HCT116 (cell line): ENCODE results near the gene ASCL5.

Source experiments
- CEBPB ChIP-seq: IDR thresholded peaks from 2 replicates; pipeline ENCODE4 v1.6.1; 2012; ENCODE audit warnings: low read depth
- EZH2 ChIP-seq: fragments of 200-600 bp; sonication (generic); IDR thresholded peaks from 2 replicates; pipeline ENCODE4 v1.6.1; 2017; ENCODE audit warnings: antibody characterized with exemption, mixed run types
- FOSL1 ChIP-seq: IDR thresholded peaks from 2 replicates; pipeline ENCODE4 v1.6.1; 2012; ENCODE audit warnings: low read depth
- JUND ChIP-seq: IDR thresholded peaks from 2 replicates; pipeline ENCODE4 v1.6.1; 2012
- POLR2A ChIP-seq: IDR thresholded peaks from 2 replicates; pipeline ENCODE4 v1.7.0; 2011; ENCODE audit warnings: borderline replicate concordance; ENCODE audit not compliant: insufficient read depth, insufficient read length; ENCODE audit errors: extremely low read depth
- POLR2AphosphoS5 ChIP-seq: IDR thresholded peaks from 2 replicates; pipeline ENCODE4 v1.6.1; 2011; ENCODE audit warnings: mild to moderate bottlenecking, low read depth, low read length, moderate library complexity
- RAD21 ChIP-seq: IDR thresholded peaks from 2 replicates; pipeline ENCODE4 v1.6.1; 2012; ENCODE audit warnings: low read depth, mild to moderate bottlenecking
- YY1 ChIP-seq: IDR thresholded peaks from 2 replicates; pipeline ENCODE4 v1.6.1; 2011; ENCODE audit warnings: low read length, low read depth, moderate library complexity, mild to moderate bottlenecking; ENCODE audit not compliant: insufficient replicate concordance; ENCODE audit errors: extremely low read depth
- ZNF274 ChIP-seq: fragments of 200-500 bp; sonication (Bioruptor generic); IDR thresholded peaks from 2 replicates; pipeline ENCODE4 v1.6.1; 2014; ENCODE audit warnings: mild to moderate bottlenecking, low read depth, low read length, inconsistent platforms
- TF ChIP-seq, protein P1 (sequence below), 3 experiments: fragments of 200-600 bp in 1 of 3; sonication (generic) in 1 of 3; IDR thresholded peaks in 2 of 3; conservative IDR thresholded peaks in 1 of 3; 2 replicates each; pipeline ENCODE4 v1.5.1; 2012 to 2017; ENCODE audit warnings: low read depth in 2 of 3, low read length in 2 of 3, antibody characterized with exemption in 1 of 3, borderline replicate concordance in 1 of 3, control low read depth in 1 of 3, mild to moderate bottlenecking in 1 of 3, mixed read lengths in 1 of 3, mixed run types in 1 of 3, moderate library complexity in 1 of 3; ENCODE audit not compliant: insufficient read depth in 1 of 3
- TF ChIP-seq, protein P2 (sequence below): IDR thresholded peaks from 2 replicates; pipeline ENCODE4 v1.6.1; 2012; ENCODE audit warnings: low read depth

DNA sequence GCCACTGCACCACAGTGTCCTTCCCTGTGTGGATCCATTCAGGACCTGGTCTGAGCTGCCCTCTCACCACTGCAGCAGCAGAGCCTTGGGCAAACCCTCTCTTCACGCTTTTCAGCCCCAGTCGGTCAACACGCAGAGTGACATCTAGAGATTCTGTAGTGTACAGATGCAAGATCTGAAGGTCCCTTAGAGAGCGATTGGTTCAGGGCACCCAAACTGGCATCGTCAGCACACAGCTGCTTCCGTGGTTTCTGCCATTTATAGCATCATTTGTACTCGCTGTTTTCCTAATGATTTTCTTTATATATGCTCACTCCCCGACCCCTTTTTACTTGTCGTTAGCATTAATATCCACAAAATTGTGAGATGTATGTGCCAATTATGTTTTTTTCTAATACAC is 1.5 kb upstream of the ASCL5 start:
- no peak for TF ChIP-seq POLR2A
- no peak for TF ChIP-seq EZH2
- TF ChIP-seq, protein P1, sequence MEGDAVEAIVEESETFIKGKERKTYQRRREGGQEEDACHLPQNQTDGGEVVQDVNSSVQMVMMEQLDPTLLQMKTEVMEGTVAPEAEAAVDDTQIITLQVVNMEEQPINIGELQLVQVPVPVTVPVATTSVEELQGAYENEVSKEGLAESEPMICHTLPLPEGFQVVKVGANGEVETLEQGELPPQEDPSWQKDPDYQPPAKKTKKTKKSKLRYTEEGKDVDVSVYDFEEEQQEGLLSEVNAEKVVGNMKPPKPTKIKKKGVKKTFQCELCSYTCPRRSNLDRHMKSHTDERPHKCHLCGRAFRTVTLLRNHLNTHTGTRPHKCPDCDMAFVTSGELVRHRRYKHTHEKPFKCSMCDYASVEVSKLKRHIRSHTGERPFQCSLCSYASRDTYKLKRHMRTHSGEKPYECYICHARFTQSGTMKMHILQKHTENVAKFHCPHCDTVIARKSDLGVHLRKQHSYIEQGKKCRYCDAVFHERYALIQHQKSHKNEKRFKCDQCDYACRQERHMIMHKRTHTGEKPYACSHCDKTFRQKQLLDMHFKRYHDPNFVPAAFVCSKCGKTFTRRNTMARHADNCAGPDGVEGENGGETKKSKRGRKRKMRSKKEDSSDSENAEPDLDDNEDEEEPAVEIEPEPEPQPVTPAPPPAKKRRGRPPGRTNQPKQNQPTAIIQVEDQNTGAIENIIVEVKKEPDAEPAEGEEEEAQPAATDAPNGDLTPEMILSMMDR (IDR thresholded peaks at IDR 0.05 in 2 of 3, conservative IDR thresholded peaks at IDR 0.05 in 1 of 3; ENCODE audit: borderline replicate concordance in 1 of 3, insufficient read depth in 1 of 3, low read depth in 2 of 3, low read length in 2 of 3) = no peak
- TF ChIP-seq POLR2AphosphoS5 = no peak
- TF ChIP-seq JUND = no peak
- no peak for TF ChIP-seq RAD21
- TF ChIP-seq ZNF274 = no peak
- TF ChIP-seq, protein P2, sequence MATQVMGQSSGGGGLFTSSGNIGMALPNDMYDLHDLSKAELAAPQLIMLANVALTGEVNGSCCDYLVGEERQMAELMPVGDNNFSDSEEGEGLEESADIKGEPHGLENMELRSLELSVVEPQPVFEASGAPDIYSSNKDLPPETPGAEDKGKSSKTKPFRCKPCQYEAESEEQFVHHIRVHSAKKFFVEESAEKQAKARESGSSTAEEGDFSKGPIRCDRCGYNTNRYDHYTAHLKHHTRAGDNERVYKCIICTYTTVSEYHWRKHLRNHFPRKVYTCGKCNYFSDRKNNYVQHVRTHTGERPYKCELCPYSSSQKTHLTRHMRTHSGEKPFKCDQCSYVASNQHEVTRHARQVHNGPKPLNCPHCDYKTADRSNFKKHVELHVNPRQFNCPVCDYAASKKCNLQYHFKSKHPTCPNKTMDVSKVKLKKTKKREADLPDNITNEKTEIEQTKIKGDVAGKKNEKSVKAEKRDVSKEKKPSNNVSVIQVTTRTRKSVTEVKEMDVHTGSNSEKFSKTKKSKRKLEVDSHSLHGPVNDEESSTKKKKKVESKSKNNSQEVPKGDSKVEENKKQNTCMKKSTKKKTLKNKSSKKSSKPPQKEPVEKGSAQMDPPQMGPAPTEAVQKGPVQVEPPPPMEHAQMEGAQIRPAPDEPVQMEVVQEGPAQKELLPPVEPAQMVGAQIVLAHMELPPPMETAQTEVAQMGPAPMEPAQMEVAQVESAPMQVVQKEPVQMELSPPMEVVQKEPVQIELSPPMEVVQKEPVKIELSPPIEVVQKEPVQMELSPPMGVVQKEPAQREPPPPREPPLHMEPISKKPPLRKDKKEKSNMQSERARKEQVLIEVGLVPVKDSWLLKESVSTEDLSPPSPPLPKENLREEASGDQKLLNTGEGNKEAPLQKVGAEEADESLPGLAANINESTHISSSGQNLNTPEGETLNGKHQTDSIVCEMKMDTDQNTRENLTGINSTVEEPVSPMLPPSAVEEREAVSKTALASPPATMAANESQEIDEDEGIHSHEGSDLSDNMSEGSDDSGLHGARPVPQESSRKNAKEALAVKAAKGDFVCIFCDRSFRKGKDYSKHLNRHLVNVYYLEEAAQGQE = no peak
- TF ChIP-seq YY1 = no peak
- TF ChIP-seq CEBPB = no peak
- no peak for TF ChIP-seq FOSL1
